ENCODE data around the gene MORC2. TPM values are rescaled to one million over a fixed set of nuclear protein-coding genes. Genes with fewer than 3 reads are reported as not detected.

The MORC2 gene
- total RNA-seq, 1 donor from 2014 or later, result 50.1 TPM

DNA sequence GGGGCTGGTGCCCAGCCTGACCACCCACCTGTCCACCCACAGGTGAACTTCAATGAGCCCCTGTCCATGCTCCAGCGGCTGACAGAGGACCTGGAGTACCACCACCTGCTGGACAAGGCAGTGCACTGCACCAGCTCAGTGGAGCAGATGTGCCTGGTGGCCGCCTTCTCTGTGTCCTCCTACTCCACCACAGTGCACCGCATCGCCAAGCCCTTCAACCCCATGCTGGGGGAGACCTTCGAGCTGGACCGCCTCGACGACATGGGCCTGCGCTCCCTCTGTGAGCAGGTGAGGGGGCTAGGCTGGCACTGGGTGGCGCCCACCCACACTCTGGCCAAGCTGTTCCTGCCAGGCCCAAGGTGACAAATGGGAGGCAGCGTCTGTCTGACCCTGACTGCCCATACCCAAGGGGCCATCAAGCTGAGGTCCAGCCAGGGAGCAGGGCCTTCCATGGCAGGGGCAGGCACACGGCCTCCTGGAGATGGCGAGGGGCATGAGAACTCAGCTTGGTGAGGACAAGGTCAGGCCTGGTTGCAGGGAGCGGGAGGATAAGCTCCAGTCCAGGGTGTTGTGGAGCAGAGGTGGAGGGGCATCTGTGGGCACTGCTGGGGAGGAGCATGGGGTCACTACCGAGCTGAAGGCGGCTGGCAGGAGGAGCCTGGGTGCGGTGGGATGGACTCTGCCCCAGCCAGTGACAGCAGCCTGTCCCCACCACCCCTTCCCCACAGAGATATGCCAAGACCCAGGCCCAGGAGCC is 77.7 kb downstream of the MORC2 start:
- no peak overlapping the region for H3K27ac Mint-ChIP-seq
- peak; percentile 51 for DNase-seq (ENCODE audit: low spot score, unreplicated experiment)
- H3K4me3 Mint-ChIP-seq (ENCODE audit: low read depth), result no peak overlapping the region
- H3K9me3 Mint-ChIP-seq (ENCODE audit: low read depth), result no peaks in the 10 kb centered on the region
- no peaks in the 10 kb centered on the region for H3K4me1 Mint-ChIP-seq (ENCODE audit: low read depth)
- TF ChIP-seq, protein P1, sequence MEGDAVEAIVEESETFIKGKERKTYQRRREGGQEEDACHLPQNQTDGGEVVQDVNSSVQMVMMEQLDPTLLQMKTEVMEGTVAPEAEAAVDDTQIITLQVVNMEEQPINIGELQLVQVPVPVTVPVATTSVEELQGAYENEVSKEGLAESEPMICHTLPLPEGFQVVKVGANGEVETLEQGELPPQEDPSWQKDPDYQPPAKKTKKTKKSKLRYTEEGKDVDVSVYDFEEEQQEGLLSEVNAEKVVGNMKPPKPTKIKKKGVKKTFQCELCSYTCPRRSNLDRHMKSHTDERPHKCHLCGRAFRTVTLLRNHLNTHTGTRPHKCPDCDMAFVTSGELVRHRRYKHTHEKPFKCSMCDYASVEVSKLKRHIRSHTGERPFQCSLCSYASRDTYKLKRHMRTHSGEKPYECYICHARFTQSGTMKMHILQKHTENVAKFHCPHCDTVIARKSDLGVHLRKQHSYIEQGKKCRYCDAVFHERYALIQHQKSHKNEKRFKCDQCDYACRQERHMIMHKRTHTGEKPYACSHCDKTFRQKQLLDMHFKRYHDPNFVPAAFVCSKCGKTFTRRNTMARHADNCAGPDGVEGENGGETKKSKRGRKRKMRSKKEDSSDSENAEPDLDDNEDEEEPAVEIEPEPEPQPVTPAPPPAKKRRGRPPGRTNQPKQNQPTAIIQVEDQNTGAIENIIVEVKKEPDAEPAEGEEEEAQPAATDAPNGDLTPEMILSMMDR (IDR thresholded peaks at IDR 0.05; ENCODE audit: unreplicated experiment), result peak; percentile 82
- H3K27me3 Mint-ChIP-seq, result peaks cover 3% of the 10 kb centered on the region
- peaks cover 11% of the 10 kb centered on the region for H3K36me3 Mint-ChIP-seq (ENCODE audit: insufficient read depth)

- Mint-ChIP-seq H3K9me3 (ENCODE audit: low read depth) (no peaks in the 10 kb centered on the region), H3K27ac (no peak overlapping the region), H3K4me3 (ENCODE audit: low read depth) (no peak overlapping the region), H3K27me3 (peaks cover 3% of the 10 kb centered on the region), H3K4me1 (ENCODE audit: low read depth) (no peaks in the 10 kb centered on the region), H3K36me3 (ENCODE audit: insufficient read depth) (peaks cover 11% of the 10 kb centered on the region)
- TF ChIP-seq, protein P1 (IDR thresholded peaks at IDR 0.05; ENCODE audit: unreplicated experiment), result no peak
- DNase-seq (ENCODE audit: low spot score, unreplicated experiment), result no peak
These were observed 78.5 kb downstream of the MORC2 start for GRCh38 chr22:30889996-30890480.

DNA sequence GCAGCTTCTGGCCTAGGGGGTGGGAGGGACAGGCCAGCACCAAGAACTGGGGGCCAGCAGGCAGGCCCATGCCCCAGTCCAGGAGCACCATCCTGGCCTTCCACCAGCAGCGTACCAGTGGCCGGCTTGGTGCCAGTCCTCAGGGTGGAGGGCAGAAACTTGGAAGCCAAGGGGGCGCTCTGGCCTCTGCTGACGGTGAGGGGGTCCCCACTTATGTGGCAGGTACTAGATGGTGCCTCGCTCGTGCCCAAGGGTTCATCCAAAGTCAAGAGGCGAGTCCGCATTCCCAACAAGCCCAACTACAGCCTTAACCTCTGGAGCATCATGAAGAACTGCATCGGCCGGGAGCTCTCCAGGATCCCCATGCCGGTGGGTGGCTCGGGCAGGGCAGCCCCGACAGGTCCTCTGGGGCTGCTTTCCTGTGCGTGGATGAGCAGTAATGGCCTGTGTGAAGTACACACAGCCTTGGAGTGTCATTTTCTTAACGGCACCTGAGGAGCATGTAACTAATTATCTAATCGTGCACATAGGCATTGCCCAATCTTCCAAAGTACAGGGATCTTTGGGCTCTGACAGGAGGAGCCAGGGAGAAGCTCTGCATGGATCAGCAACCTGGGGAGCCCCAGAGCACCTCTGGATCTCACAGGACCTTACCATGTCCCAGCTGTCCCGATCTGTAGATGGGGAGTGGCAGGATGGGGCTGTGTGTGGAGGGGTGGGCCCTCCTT is 79.1 kb downstream of the MORC2 start:
- peaks cover 3% of the 10 kb centered on the region for H3K27me3 Mint-ChIP-seq
- TF ChIP-seq, protein P1 (IDR thresholded peaks at IDR 0.05; ENCODE audit: unreplicated experiment), result no peak
- no peaks in the 10 kb centered on the region for H3K9me3 Mint-ChIP-seq (ENCODE audit: low read depth)
- no peak for DNase-seq (ENCODE audit: low spot score, unreplicated experiment)
- H3K27ac Mint-ChIP-seq, result no peak overlapping the region
- H3K36me3 Mint-ChIP-seq (ENCODE audit: insufficient read depth), result peaks cover 11% of the 10 kb centered on the region
- H3K4me3 Mint-ChIP-seq (ENCODE audit: low read depth), result no peak overlapping the region
- no peaks in the 10 kb centered on the region for H3K4me1 Mint-ChIP-seq (ENCODE audit: low read depth)

- Mint-ChIP-seq H3K4me3 (ENCODE audit: low read depth) (no peak overlapping the region), H3K9me3 (ENCODE audit: low read depth) (no peaks in the 10 kb centered on the region), H3K36me3 (ENCODE audit: insufficient read depth) (peaks cover 9% of the 10 kb centered on the region), H3K4me1 (ENCODE audit: low read depth) (no peaks in the 10 kb centered on the region), H3K27me3 (peaks cover 3% of the 10 kb centered on the region), H3K27ac (no peak overlapping the region)
- TF ChIP-seq, protein P1 (IDR thresholded peaks at IDR 0.05; ENCODE audit: unreplicated experiment), result no peak
- no peak for DNase-seq (ENCODE audit: low spot score, unreplicated experiment)
These were observed 80.7 kb downstream of the MORC2 start for GRCh38 chr22:30887861-30888260.

DNA sequence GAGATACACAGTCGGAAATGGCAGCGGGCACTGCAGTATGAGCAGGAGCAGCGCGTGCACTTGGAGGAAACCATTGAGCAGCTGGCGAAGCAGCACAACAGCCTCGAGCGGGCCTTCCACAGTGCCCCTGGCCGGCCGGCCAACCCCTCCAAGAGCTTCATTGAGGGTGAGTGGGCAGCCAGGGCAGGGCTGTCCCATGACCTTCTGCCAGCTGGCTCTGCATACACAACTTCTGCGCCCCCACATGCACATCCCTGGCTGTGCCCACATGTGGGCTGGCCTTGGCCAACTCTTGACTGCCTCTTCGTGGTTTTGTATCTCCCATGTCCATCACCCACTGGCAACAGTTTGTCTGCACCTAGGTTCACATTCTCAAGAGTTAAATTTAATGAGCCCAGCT is 81.1 kb downstream of the MORC2 start:
- TF ChIP-seq, protein P1 (IDR thresholded peaks at IDR 0.05; ENCODE audit: unreplicated experiment), result no peak
- H3K27ac Mint-ChIP-seq, result no peak overlapping the region
- peaks cover 9% of the 10 kb centered on the region for H3K36me3 Mint-ChIP-seq (ENCODE audit: insufficient read depth)
- H3K9me3 Mint-ChIP-seq (ENCODE audit: low read depth), result no peaks in the 10 kb centered on the region
- no peak overlapping the region for H3K4me3 Mint-ChIP-seq (ENCODE audit: low read depth)
- H3K4me1 Mint-ChIP-seq (ENCODE audit: low read depth), result no peaks in the 10 kb centered on the region
- peaks cover 3% of the 10 kb centered on the region for H3K27me3 Mint-ChIP-seq
- no peak for DNase-seq (ENCODE audit: low spot score, unreplicated experiment)
